Astrocyte of the spinal cord (primary cell): ENCODE measurements around the gene TMBIM4.

Experiments
- DNase-seq: peaks from one replicate; pipeline ENCODE4 v3.0.0; 2011; ENCODE audit warnings: low read depth, low spot score
- H3K4me3 ChIP-seq: 2 replicates; pipeline ENCODE4 v1.5.1; 2011; ENCODE audit warnings: low read depth, mild to moderate bottlenecking, low read length, moderate library complexity
- CTCF ChIP-seq: IDR thresholded peaks from 2 replicates; pipeline ENCODE4 v1.5.1; 2012; ENCODE audit warnings: low read depth, mild to moderate bottlenecking, low read length, inconsistent platforms
- in situ Hi-C: cut with HindIII; loops from 2 replicates; pipeline ENCODE4 v1.10.0; 2017; ENCODE audit warnings: low sequenced_read_pairs

TMBIM4 gene

GRCh38 chr12:66191547-66192126, 21.8 kb upstream of the TMBIM4 start:
- in situ Hi-C loops: no loop called here
- no peak overlapping the region for H3K4me3 ChIP-seq
- no peak for TF ChIP-seq CTCF
- no peak for DNase-seq

- H3K4me3 ChIP-seq: no peak overlapping the region
- no peak for TF ChIP-seq CTCF
- in situ Hi-C loops: no loop called here
- DNase-seq: peak; percentile 12
Observed at GRCh38 chr12:66190519-66191370, 20.9 kb upstream of the TMBIM4 start.

GRCh38 chr12:66189889-66190288, 20.1 kb upstream of the TMBIM4 start:
- no peak for TF ChIP-seq CTCF
- no peak for DNase-seq
- H3K4me3 ChIP-seq: no peak overlapping the region
- in situ Hi-C loops: no loop called here

- peak overlapping the region; percentile 18 for H3K4me3 ChIP-seq
- no peak for TF ChIP-seq CTCF
- in situ Hi-C loops: no loop called here
- no peak for DNase-seq
Observed at GRCh38 chr12:66189486-66189843, 19.7 kb upstream of the TMBIM4 start.

GRCh38 chr12:66188584-66189485, 19.0 kb upstream of the TMBIM4 start, which contains the start of gene IRAK3:
Gene IRAK3 (plus strand): TSS chr12:66189214. CDS start chr12:66189300, 86 bp downstream.
- in situ Hi-C loops: no loop called here
- H3K4me3 ChIP-seq: peak within 1 kb of the TSS; percentile 45
- no peak for TF ChIP-seq CTCF
- DNase-seq: peak; percentile 22

- in situ Hi-C loops: no loop called here
- DNase-seq: no peak
- TF ChIP-seq CTCF: no peak
- no peak overlapping the region for H3K4me3 ChIP-seq
Observed at GRCh38 chr12:66187821-66188220, 18.0 kb upstream of the TMBIM4 start.
